Prostate gland (tissue), 2 donors: Measurements from ENCODE around the gene RHBDF2. TPM values are rescaled to one million over a fixed set of nuclear protein-coding genes. Genes with fewer than 3 reads are reported as not detected.
A peak's percentile ranks its signal among the peaks of the same experiment; 100 is the strongest.

Experiments used
- DNase-seq: peaks from one replicate; pipeline ENCODE4 v3.0.0-alpha.2; 2019; ENCODE audit warnings: low spot score
- H3K27ac ChIP-seq, 2 donors: fragments of 200-600 bp; sonication (generic); 2 replicates each; pipeline ENCODE4 v1.5.1; 2017 to 2019
- H3K27me3 ChIP-seq: fragments of 200-600 bp; sonication (generic); replicated peaks from 2 replicates; pipeline ENCODE4 v1.5.1; 2019; ENCODE audit not compliant: insufficient read depth
- H3K36me3 ChIP-seq, 2 donors: fragments of 200-600 bp; sonication (generic); 1 replicate in 1 of 2; 2 replicates in 1 of 2; pipeline versions ENCODE4 v1.5.1 to v1.8.1; 2017 to 2019
- H3K4me1 ChIP-seq: fragments of 200-600 bp; sonication (generic); replicated peaks from 2 replicates; pipeline ENCODE4 v1.5.1; 2019
- H3K4me3 ChIP-seq, 2 donors: fragments of 200-600 bp; sonication (generic); 2 replicates each; pipeline ENCODE4 v1.5.1; 2017 to 2019
- H3K9me3 ChIP-seq: fragments of 200-600 bp; sonication (generic); 2 replicates; pipeline ENCODE4 v1.5.1; 2017
- POLR2A ChIP-seq: fragments of 450-650 bp; IDR thresholded peaks from one replicate; pipeline ENCODE4 v1.6.1; 2016; ENCODE audit warnings: antibody characterized with exemption, mild to moderate bottlenecking
- POLR2AphosphoS5 ChIP-seq: sonication (generic); formaldehyde crosslinking; IDR thresholded peaks from one replicate; pipeline ENCODE4 v1.6.1; 2017; ENCODE audit warnings: antibody characterized with exemption
- WGBS: methylation state at CpG from one replicate; pipeline ENCODE4 v1.1.5; 2018; 5-methylcytosine and 5-hydroxymethylcytosine counted together
- intact Hi-C: fragments of 100-400 bp; cut with DNase I; formaldehyde crosslinking; loops from one replicate; pipeline ENCODE4 v1.14.2; 2022
- total RNA-seq, 2 donors: library from RNA; depleted of rRNA; stranded (reverse); fragments of >200 nt; gene quantifications; one replicate each; pipeline ENCODE4 v1.1.0, GENCODE V29; 2016
- TF ChIP-seq, protein P1 (sequence below), 4 experiments: fragments of 200-600 bp in 2 of 4; fragments of 450-650 bp in 2 of 4; sonication (generic) in 2 of 4; IDR thresholded peaks; 1 replicate in 3 of 4; 2 replicates in 1 of 4; pipeline ENCODE4 v1.5.1; 2016 to 2019; ENCODE audit warnings: antibody characterized with exemption in 4 of 4, mild to moderate bottlenecking in 2 of 4, moderate library complexity in 2 of 4

The RHBDF2 gene
- total RNA-seq, 2 donors from 2014 or later, result 29.9 to 31.1 TPM

DNA sequence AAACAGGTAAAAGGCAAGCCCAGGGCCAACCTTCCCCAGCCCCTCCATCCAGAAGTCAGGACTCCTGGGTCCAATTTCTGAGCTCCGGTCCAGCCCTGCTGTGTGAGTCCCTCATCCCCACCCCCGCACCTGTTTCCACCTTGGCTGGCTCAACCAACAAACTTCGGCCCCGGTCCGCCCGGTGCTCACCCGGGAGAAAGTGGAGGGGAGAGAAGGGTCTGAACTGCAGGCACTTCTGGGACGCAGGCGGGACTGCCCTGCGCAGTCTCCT, 541 bp downstream of the RHBDF2 start:
- H3K4me3 ChIP-seq, result peak overlapping the region; percentile 56 to 65
- no peaks in the 10 kb centered on the region for H3K27me3 ChIP-seq
- TF ChIP-seq, protein P1, sequence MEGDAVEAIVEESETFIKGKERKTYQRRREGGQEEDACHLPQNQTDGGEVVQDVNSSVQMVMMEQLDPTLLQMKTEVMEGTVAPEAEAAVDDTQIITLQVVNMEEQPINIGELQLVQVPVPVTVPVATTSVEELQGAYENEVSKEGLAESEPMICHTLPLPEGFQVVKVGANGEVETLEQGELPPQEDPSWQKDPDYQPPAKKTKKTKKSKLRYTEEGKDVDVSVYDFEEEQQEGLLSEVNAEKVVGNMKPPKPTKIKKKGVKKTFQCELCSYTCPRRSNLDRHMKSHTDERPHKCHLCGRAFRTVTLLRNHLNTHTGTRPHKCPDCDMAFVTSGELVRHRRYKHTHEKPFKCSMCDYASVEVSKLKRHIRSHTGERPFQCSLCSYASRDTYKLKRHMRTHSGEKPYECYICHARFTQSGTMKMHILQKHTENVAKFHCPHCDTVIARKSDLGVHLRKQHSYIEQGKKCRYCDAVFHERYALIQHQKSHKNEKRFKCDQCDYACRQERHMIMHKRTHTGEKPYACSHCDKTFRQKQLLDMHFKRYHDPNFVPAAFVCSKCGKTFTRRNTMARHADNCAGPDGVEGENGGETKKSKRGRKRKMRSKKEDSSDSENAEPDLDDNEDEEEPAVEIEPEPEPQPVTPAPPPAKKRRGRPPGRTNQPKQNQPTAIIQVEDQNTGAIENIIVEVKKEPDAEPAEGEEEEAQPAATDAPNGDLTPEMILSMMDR (IDR thresholded peaks at IDR 0.05), result no peak
- TF ChIP-seq POLR2AphosphoS5, result no peak
- TF ChIP-seq POLR2A, result no peak
- WGBS, result 36% methylated on average over 10 of the region's 10 CpGs
- H3K9me3 ChIP-seq, result no peaks in the 10 kb centered on the region
- no peak for DNase-seq
- peak overlapping the region; percentile 73 to 76 for H3K27ac ChIP-seq
- intact Hi-C loops, result no loop called here
- H3K4me1 ChIP-seq, result peaks cover 13% of the 10 kb centered on the region
- no peaks in the 10 kb centered on the region for H3K36me3 ChIP-seq

- Histone ChIP-seq H3K9me3 (no peaks in the 10 kb centered on the region), H3K27me3 (no peaks in the 10 kb centered on the region), H3K4me1 (peaks cover 13% of the 10 kb centered on the region), H3K36me3 (no peaks in the 10 kb centered on the region), H3K27ac (peak overlapping the region; percentile 73 to 76), H3K4me3 (peak overlapping the region; percentile 56 to 65)
- intact Hi-C loops, result no loop called here
- 51% methylated on average over 17 of the region's 17 CpGs for WGBS
- TF ChIP-seq, protein P1 (IDR thresholded peaks at IDR 0.05), result no peak
- TF ChIP-seq POLR2AphosphoS5, result peak; percentile 5
- DNase-seq, result no peak
Observed at GRCh38 chr17:76500074-76500746, 1.0 kb downstream of the RHBDF2 start.

- H3K4me3 ChIP-seq, result no peak overlapping the region
- no peak for DNase-seq
- 44% methylated on average over 5 of the region's 5 CpGs for WGBS
Observed at GRCh38 chr17:76499267-76499667, 2.0 kb downstream of the RHBDF2 start.

GRCh38 chr17:76498876-76499251, 2.4 kb downstream of the RHBDF2 start:
- DNase-seq, result no peak
- TF ChIP-seq POLR2A (no peak), POLR2AphosphoS5 (no peak)
- TF ChIP-seq, protein P1 (IDR thresholded peaks at IDR 0.05), result no peak
- H3K9me3 ChIP-seq, result no peaks in the 10 kb centered on the region
- H3K4me1 ChIP-seq, result peaks cover 13% of the 10 kb centered on the region
- H3K4me3 ChIP-seq, result no peak overlapping the region
- H3K27ac ChIP-seq, result peak overlapping the region; percentile 31 to 64
- H3K36me3 ChIP-seq, result no peaks in the 10 kb centered on the region
- intact Hi-C loops, result no loop called here
- H3K27me3 ChIP-seq, result no peaks in the 10 kb centered on the region
- 60% methylated on average over 4 of the region's 4 CpGs for WGBS

More at GRCh38 chr17:76499267-76499667, 2.0 kb downstream of the RHBDF2 start:
- intact Hi-C loops, result no loop called here
- peak overlapping the region in 1 of 2 donors; percentile 36 for H3K27ac ChIP-seq
- H3K27me3 ChIP-seq, result no peaks in the 10 kb centered on the region
- TF ChIP-seq POLR2A (no peak), POLR2AphosphoS5 (no peak)
- TF ChIP-seq, protein P1 (IDR thresholded peaks at IDR 0.05), result no peak
- H3K36me3 ChIP-seq, result no peaks in the 10 kb centered on the region
- H3K9me3 ChIP-seq, result no peaks in the 10 kb centered on the region
- H3K4me1 ChIP-seq, result peaks cover 13% of the 10 kb centered on the region
